PFSK-1 (cell line): Measurements from ENCODE around the gene RD3L.

Source experiments
- FOXP2 ChIP-seq: optimal IDR thresholded peaks from 2 replicates; pipeline ENCODE3; 2011; ENCODE audit warnings: borderline replicate concordance, control low read depth, inconsistent platforms; ENCODE audit not compliant: insufficient read depth; ENCODE audit errors: extremely low read length, extremely low read depth
- REST ChIP-seq, 2 experiments: IDR thresholded peaks; 2 replicates each; pipeline versions ENCODE4 v1.6.1 to v1.8.0; 2011 to 2012; ENCODE audit warnings: low read depth in 2 of 2, low read length in 2 of 2, control low read depth in 1 of 2, inconsistent platforms in 1 of 2, mild to moderate bottlenecking in 1 of 2, moderate library complexity in 1 of 2; ENCODE audit not compliant: insufficient read depth in 1 of 2
- SIN3A ChIP-seq: IDR thresholded peaks from 2 replicates; pipeline ENCODE4 v1.6.1; 2012; ENCODE audit warnings: mild to moderate bottlenecking, low read length, moderate library complexity, borderline replicate concordance; ENCODE audit not compliant: insufficient read depth
- TAF1 ChIP-seq: IDR thresholded peaks from 2 replicates; pipeline ENCODE4 v1.6.1; 2012; ENCODE audit warnings: low read length, control low read depth, borderline replicate concordance; ENCODE audit not compliant: insufficient read depth

- TF ChIP-seq REST (IDR thresholded peaks at IDR 0.05; ENCODE audit: insufficient read depth in 1 of 2, low read depth in 2 of 2, low read length in 2 of 2) (no peak), FOXP2 (no peak), TAF1 (no peak), SIN3A (no peak)
These were observed 43.0 kb downstream of the RD3L start for GRCh38 chr14:103899316-103899715.
